IMR-90 (cell line): ENCODE data around the gene C6orf89.

Experiments
- BHLHE40 ChIP-seq: fragments of 150-350 bp; IDR thresholded peaks from 2 replicates; pipeline ENCODE4 v1.6.1; 2016; ENCODE audit warnings: mild to moderate bottlenecking, low read depth, low read length
- CEBPB ChIP-seq: IDR thresholded peaks from 2 replicates; pipeline ENCODE4 v1.6.1; 2012; ENCODE audit warnings: low read depth, low read length, improper control_type of control experiment
- FOS ChIP-seq: fragments of 150-350 bp; IDR thresholded peaks from 2 replicates; pipeline ENCODE4 v1.6.1; 2016; ENCODE audit warnings: low read depth, low read length
- MAFK ChIP-seq: IDR thresholded peaks from 2 replicates; pipeline ENCODE4 v1.6.1; 2012; ENCODE audit warnings: low read depth, low read length, improper control_type of control experiment
- MXI1 ChIP-seq: IDR thresholded peaks from 2 replicates; pipeline ENCODE4 v1.6.1; 2012; ENCODE audit warnings: low read depth, mild to moderate bottlenecking, low read length, moderate library complexity, borderline replicate concordance
- NFE2L2 ChIP-seq: fragments of 150-350 bp; IDR thresholded peaks from 2 replicates; pipeline ENCODE4 v1.6.1; 2016; ENCODE audit warnings: low read depth, mild to moderate bottlenecking, low read length
- POLR2A ChIP-seq: IDR thresholded peaks from 2 replicates; pipeline ENCODE4 v1.6.1; 2012; ENCODE audit warnings: mild to moderate bottlenecking, low read depth, low read length
- RAD21 ChIP-seq: IDR thresholded peaks from 2 replicates; pipeline ENCODE4 v1.6.1; 2012; ENCODE audit warnings: low read length, improper control_type of control experiment
- SMC3 ChIP-seq: fragments of 150-350 bp; IDR thresholded peaks from 2 replicates; pipeline ENCODE4 v1.6.1; 2016; ENCODE audit warnings: low read depth, mild to moderate bottlenecking, antibody characterized with exemption, low read length, moderate library complexity
- TF ChIP-seq, protein P1 (sequence below): conservative IDR thresholded peaks from 2 replicates; pipeline ENCODE4 v1.5.1; 2012; ENCODE audit warnings: mild to moderate bottlenecking, low read depth, low read length, improper control_type of control experiment

DNA sequence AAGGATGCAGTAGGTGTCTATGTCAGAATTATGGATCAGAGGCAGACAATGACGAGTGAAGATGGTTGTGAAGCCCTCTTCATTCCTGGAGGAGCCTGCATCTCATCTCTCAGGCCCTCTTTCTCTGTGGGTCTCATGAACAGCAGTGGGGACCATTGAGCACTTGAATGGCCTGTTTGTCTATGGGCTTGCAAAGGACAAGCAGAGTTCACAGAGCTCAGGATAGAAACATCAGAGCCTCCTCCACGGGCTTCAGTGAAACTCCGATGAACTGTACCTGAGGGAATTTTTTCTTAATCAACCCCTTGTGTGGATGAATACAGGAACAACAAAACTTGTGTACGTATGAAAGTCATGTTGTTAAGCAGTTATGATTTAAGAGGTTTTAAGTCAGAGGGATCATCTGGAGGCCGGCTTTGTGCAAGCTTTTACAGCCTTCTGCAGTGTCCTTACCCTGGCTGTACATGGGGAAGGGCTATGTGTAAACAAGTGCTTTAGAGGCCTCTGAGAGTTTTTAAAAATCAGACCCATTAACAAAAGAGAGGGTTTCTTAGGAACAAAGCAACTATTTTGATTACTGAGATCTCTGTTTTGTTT, 39.1 kb downstream of the C6orf89 start:
- TF ChIP-seq, protein P1, sequence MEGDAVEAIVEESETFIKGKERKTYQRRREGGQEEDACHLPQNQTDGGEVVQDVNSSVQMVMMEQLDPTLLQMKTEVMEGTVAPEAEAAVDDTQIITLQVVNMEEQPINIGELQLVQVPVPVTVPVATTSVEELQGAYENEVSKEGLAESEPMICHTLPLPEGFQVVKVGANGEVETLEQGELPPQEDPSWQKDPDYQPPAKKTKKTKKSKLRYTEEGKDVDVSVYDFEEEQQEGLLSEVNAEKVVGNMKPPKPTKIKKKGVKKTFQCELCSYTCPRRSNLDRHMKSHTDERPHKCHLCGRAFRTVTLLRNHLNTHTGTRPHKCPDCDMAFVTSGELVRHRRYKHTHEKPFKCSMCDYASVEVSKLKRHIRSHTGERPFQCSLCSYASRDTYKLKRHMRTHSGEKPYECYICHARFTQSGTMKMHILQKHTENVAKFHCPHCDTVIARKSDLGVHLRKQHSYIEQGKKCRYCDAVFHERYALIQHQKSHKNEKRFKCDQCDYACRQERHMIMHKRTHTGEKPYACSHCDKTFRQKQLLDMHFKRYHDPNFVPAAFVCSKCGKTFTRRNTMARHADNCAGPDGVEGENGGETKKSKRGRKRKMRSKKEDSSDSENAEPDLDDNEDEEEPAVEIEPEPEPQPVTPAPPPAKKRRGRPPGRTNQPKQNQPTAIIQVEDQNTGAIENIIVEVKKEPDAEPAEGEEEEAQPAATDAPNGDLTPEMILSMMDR = no peak
- TF ChIP-seq FOS (no peak), NFE2L2 (no peak), POLR2A (no peak), RAD21 (no peak), CEBPB (no peak), MAFK (no peak), SMC3 (no peak), MXI1 (no peak), BHLHE40 (no peak)
